T-helper 1 cell treated with Interleukin-12 subunit alpha and Interleukin-12 subunit beta and Interleukin-4 antibody, amounts not matched to agents 30 ng/mL and 1 ng/mL, for 36 hours (primary cell): Measurements from ENCODE around the gene SLC25A43. TPM values are rescaled to one million over a fixed set of nuclear protein-coding genes. Genes with fewer than 3 reads are reported as not detected.
"Not testable (repeated sequence)": the region's sequence is repeated elsewhere in the genome, so short reads cannot be mapped to it uniquely, and the experiment has no call there.

Source experiments
- intact Hi-C: fragments of 100-400 bp; cut with micrococcal nuclease; formaldehyde crosslinking; loops from one replicate; pipeline ENCODE4 v1.15.1; 2024
- total RNA-seq: library from RNA; stranded (reverse); gene quantifications from 2 replicates; pipeline ENCODE4 v1.2.3, GENCODE V29; 2022

The SLC25A43 gene
- total RNA-seq: 7.9 and 9.5 TPM in 2 replicates

GRCh38 chrX:119398974-119399771 lies at the start of gene SLC25A43:
Gene SLC25A43 (plus strand): TSS chrX:119399336. CDS start chrX:119399404, 68 bp downstream.
- intact Hi-C loops: loop anchor here (1.0 kb wide), 3 partner anchors 69 to 331 kb away; partner anchors contain the start of genes PGRMC1 and SLC25A5

DNA sequence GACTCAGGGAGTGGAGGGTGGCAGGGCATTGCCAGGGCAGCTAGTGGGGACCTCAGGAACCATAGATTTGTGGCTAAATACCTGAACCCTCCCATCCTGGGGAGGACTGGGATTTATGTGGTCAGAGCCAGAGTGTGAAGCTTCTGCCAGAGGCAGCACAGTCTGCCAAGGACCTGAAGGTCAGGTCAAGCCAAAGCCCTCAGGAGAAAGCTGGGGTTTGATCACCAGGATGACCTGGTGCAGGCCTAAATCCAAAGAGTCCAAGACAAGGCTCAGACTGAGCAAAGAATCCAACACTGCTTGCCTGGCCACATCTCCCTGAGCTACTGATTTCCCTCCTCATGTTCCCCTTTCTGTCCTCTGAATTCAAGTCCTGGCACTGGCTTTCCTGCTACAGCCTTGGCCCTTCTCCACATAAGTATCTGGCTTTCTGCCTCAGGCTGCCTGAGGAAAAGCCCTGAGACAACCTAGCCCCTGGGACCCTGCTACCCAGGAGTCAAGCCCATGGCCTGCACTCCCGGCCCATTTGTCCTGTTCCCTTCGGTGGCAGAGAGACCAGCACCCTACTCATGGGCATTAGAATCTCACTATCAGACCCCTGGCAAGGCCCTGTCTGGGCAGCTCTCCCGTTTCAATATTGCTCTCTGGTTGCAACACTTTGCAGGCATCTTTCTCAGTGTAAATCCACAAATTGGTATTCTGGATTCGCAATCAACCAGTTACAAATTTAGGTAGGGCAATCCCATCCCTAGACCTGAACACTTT lies 39.3 kb upstream of the SLC25A43 start:
- intact Hi-C loops: no loop called here

DNA sequence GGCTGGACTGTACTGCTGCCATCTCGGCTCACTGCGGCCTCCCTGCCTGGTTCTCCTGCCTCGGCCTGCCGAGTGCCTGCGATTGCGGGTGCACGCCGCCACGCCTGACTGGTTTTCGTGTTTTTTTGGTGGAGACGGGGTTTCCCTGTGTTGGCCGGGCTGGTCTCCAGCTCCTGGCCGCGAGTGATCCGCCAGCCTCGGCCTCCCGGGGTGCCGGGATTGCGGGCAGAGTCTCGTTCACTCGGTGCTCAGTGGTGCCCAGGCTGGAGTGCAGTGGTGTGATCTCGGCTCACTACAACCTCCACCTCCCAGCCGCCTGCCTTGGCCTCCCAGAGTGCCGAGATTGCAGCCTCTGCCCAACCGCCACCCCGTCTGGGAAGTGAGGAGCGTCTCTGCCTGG lies 37.7 kb upstream of the SLC25A43 start:
- intact Hi-C loops: not testable (repeated sequence)

- intact Hi-C loops: not testable (repeated sequence)
Measured at GRCh38 chrX:119362074-119362473, 37.1 kb upstream of the SLC25A43 start.

DNA sequence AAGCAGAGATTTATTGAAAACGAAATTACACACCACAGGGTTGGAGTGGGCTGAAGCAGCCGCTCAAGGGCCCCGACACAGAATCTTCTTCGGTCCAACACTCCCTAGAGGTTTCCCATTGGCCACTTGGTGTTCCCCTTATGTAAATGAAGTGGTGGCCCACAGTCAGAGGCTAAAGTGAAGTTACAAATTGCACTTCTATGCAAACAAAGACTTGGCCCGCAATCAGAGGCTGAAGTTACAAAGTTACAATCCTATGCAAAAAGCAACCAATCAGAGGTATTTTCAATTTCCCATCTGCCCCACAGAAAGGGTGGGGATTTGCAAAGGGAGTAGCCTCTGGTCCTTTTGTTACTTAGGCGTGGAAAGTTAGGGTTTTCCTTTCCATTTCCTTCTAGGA lies 35.7 kb upstream of the SLC25A43 start:
- intact Hi-C loops: no loop called here

DNA sequence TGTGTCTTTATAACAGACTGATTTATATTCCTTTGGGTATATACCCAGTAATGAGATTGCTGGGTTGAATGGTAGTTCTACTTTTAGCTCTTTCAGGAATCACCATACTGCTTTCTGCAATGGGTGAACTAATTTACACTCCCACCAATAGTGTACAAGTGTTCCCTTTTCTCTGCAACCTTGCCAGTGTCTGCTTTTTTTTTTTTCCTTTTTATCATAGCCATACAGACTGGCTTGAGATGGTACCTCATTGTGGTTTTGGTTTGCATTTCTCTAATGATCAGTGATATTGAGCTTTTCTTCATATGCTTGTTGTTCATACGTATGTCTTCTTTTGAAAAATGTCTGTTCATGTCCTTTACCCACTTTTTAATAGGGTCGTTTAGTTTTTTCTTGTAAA lies 27.3 kb upstream of the SLC25A43 start:
- intact Hi-C loops: not testable (repeated sequence)

DNA sequence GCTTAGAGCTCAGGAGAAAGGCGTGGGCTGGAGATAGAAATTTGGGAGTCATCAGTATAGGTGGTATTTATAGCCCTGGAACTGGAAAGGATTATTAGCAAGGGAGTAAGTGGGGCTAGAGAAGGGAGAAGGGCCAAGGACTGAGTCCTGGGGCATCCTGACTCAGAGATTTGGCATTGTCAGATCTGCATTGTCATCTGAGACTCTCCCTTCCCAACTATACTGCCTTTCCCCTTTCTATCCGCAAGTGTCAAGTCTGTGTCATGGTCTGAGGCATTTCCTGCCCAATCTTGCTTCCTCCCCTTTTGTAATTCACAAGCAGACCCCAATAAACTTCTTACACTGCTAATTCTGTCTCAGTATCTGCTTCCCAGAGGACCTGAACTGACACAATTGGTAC lies 24.4 kb upstream of the SLC25A43 start:
- intact Hi-C loops: no loop called here

GRCh38 chrX:119375561-119375960 lies 23.6 kb upstream of the SLC25A43 start:
- intact Hi-C loops: no loop called here

DNA sequence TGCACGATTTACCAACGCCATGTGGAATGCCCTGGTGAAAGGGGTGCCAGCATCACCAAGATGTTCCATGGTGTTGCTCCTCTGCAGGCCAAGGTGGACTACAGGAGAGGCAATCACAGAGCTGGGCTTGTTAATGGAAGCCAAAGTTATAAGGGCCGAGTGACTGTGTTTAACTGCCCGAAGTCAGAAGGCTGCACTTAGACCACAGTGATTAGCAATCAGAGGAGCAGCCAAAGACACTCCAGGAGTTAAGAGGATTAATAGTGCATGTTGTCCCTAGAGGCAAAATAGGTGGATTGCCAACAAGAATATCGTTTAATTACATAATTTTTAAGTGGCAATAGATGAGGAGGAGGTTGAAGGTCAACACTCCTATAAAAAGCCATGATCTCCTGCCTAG lies 22.8 kb upstream of the SLC25A43 start:
- intact Hi-C loops: no loop called here

- intact Hi-C loops: no loop called here
Measured at GRCh38 chrX:119381349-119381944, 17.7 kb upstream of the SLC25A43 start.

GRCh38 chrX:119382606-119383005 lies 16.5 kb upstream of the SLC25A43 start:
- intact Hi-C loops: no loop called here

DNA sequence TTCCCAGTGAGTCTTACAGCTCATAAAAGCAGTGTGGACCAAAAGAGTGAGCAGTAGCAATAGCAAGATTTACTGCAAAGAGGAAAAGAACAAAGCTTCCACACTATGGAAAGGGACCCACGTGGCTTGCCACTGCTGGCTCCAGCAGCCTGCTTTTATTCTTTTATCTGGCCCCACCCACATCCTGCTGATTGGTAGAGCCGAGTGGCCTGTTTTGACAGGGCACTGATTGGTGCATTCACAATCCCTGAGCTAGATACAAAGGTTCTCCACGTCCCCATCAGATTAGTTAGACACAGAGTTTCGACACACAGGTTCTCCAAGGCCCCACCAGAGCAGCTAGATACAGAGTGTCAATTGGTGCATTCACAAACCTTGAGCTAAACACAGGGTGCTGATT lies 12.5 kb upstream of the SLC25A43 start:
- intact Hi-C loops: not testable (repeated sequence)

DNA sequence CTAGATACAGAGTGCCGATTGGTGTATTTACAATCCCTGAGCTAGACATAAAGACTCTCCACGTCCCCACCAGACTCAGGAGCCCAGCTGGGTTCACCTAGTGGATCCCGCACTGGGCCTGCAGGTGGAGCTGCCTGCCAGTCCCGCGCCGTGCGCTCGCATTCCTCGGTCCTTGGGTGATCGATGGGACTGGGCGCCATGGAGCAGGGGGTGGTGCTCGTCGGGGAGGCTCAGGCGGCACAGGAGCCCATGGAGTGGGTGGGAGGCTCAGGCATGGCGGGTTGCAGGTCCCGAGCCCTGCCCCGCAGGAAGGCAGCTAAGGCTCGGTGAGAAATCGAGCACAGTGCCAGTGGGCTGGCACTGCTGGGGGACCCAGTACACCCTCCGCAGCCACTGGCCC lies 11.7 kb upstream of the SLC25A43 start:
- intact Hi-C loops: not testable (repeated sequence)

GRCh38 chrX:119389214-119389613 lies 9.9 kb upstream of the SLC25A43 start:
- intact Hi-C loops: no loop called here

GRCh38 chrX:119389871-119390501 lies 9.2 kb upstream of the SLC25A43 start:
- intact Hi-C loops: no loop called here

- intact Hi-C loops: loop anchor here (1.0 kb wide), 1 partner anchor 78 kb away; no protein-coding TSS in a partner anchor
Measured at GRCh38 chrX:119391279-119391678, 7.9 kb upstream of the SLC25A43 start.

GRCh38 chrX:119393144-119393543 lies 6.0 kb upstream of the SLC25A43 start:
- intact Hi-C loops: no loop called here

DNA sequence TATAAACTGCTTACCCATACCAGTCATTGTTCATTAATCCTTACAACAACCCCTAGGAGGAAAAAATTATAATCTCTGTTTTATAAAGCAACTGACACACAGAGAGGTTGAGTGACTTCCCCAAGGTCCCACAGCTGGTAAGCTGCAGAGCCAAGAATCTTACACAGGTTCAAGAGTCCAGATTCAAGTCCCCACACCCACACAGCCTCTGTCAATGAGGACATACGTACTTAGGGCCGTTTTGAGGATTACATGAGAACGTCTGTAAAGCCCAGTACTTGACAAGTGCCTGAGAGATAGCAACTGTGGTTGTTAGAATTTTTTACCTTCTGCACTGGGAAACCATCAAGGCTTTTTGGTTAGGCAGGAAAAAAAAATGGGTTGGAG lies 556 bp upstream of the SLC25A43 start:
- intact Hi-C loops: loop anchor here (1.0 kb wide), 1 partner anchor 162 kb away; the partner anchor contains the start of gene PGRMC1

DNA sequence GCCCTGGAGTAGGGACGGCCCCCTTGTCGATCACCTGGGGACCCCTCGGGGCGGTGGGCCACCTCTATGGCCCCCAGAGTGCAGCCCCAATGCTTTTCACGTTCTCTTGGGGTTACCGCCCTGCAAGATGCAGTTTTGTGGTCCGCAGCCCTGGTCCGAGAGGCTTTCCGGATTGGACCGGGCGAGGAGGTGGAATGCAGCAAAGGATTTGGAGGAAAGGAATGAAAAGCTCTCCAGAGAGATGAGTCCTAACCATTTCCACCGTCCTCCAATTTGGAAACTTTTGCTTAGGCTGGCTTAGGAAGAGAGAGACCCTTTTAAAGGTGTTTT lies 601 bp downstream of the SLC25A43 start:
- intact Hi-C loops: loop anchor here (1.0 kb wide), 2 partner anchors 69 to 331 kb away; partner anchors contain the start of gene SLC25A5

GRCh38 chrX:119401569-119401968 lies 2.4 kb downstream of the SLC25A43 start:
- intact Hi-C loops: no loop called here

DNA sequence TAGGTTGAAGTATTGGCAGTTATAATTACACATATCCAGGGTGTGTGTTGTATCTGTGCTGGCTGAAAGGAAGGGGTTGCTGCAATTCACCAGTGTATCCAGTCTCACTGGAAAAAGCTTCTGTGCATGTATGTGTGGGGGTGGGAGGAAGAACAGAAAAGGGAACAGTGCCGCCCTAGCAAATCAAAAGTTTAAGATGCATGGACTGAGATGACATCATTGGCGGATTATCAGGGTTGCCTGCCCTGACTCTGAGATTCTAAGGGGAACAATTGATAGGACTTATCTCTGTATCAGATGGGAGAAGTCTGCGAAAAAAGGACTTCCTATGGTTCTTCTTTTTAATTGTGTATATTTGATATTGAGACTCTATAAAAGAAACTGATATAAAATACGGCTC lies 3.5 kb downstream of the SLC25A43 start:
- intact Hi-C loops: no loop called here

- intact Hi-C loops: no loop called here
Measured at GRCh38 chrX:119406776-119407175, 7.6 kb downstream of the SLC25A43 start.
